MM.1S (cell line): ENCODE data around the gene DGKG.

ENCODE experiments used
- DNase-seq: peaks from one replicate; pipeline ENCODE4 v3.0.0-alpha.2; 2015
- H2AFZ ChIP-seq: fragments of 300-600 bp; sonication (generic); 2 replicates; pipeline ENCODE4 v1.6.0; 2016; ENCODE audit warnings: antibody characterized with exemption, low read length
- H3F3A ChIP-seq: fragments of 300-600 bp; sonication (generic); 2 replicates; pipeline ENCODE4 v1.6.1; 2016; ENCODE audit warnings: mild to moderate bottlenecking, antibody characterized with exemption, low read length, moderate library complexity, mixed read lengths; ENCODE audit not compliant: insufficient read depth
- H3K27ac ChIP-seq: fragments of 300-600 bp; sonication (generic); 2 replicates; pipeline ENCODE4 v1.5.1; 2016; ENCODE audit warnings: mild to moderate bottlenecking, low read length
- H3K27me3 ChIP-seq: fragments of 300-600 bp; sonication (generic); replicated peaks from 2 replicates; pipeline ENCODE4 v1.6.0; 2016; ENCODE audit warnings: low read length; ENCODE audit not compliant: insufficient read depth
- H3K36me3 ChIP-seq: fragments of 300-600 bp; sonication (generic); replicated peaks from 2 replicates; pipeline ENCODE4 v1.6.1; 2016; ENCODE audit warnings: mild to moderate bottlenecking, low read length, mixed read lengths; ENCODE audit not compliant: insufficient read depth
- H3K4me1 ChIP-seq: fragments of 300-600 bp; sonication (generic); 2 replicates; pipeline ENCODE4 v1.6.1; 2016; ENCODE audit warnings: low read length, mixed read lengths
- H3K4me2 ChIP-seq: fragments of 300-600 bp; sonication (generic); 2 replicates; pipeline ENCODE4 v1.6.0; 2016; ENCODE audit warnings: low read depth, low read length
- H3K4me3 ChIP-seq: fragments of 300-600 bp; sonication (generic); 2 replicates; pipeline ENCODE4 v1.5.1; 2016; ENCODE audit warnings: low read length, mixed read lengths
- H3K79me2 ChIP-seq: fragments of 300-600 bp; sonication (generic); 2 replicates; pipeline ENCODE4 v1.6.1; 2016; ENCODE audit warnings: mixed run types, low read length, mixed read lengths
- H3K9ac ChIP-seq: fragments of 300-600 bp; sonication (generic); 2 replicates; pipeline ENCODE4 v1.6.1; 2016; ENCODE audit warnings: low read length, mixed read lengths
- H3K9me2 ChIP-seq: fragments of 300-600 bp; sonication (generic); replicated peaks from 2 replicates; pipeline ENCODE4 v1.6.1; 2016; ENCODE audit warnings: mild to moderate bottlenecking, low read length, mixed read lengths; ENCODE audit not compliant: insufficient read depth
- H3K9me3 ChIP-seq: fragments of 300-600 bp; sonication (generic); replicated peaks from 2 replicates; pipeline ENCODE4 v1.6.1; 2016; ENCODE audit warnings: mild to moderate bottlenecking, low read length, mixed read lengths; ENCODE audit not compliant: insufficient read depth
- H4K20me1 ChIP-seq: fragments of 300-600 bp; sonication (generic); 2 replicates; pipeline ENCODE4 v1.6.1; 2016; ENCODE audit warnings: mild to moderate bottlenecking, low read length, moderate library complexity, mixed read lengths; ENCODE audit not compliant: insufficient read depth
- EZH2 ChIP-seq: fragments of 300-600 bp; sonication (generic); optimal IDR thresholded peaks from 2 replicates; pipeline ENCODE3; 2017; ENCODE audit warnings: low read depth, mild to moderate bottlenecking, antibody characterized with exemption, low read length, mixed read lengths
- EZH2phosphoT487 ChIP-seq: fragments of 300-600 bp; sonication (generic); IDR thresholded peaks from 2 replicates; pipeline ENCODE4 v1.6.1; 2018; ENCODE audit warnings: antibody characterized with exemption, low read length
- TF ChIP-seq, protein P1 (sequence below): fragments of 300-600 bp; sonication (generic); IDR thresholded peaks from 2 replicates; pipeline ENCODE4 v1.5.1; 2016; ENCODE audit warnings: antibody characterized with exemption, low read length, mixed read lengths

The DGKG gene

DNA sequence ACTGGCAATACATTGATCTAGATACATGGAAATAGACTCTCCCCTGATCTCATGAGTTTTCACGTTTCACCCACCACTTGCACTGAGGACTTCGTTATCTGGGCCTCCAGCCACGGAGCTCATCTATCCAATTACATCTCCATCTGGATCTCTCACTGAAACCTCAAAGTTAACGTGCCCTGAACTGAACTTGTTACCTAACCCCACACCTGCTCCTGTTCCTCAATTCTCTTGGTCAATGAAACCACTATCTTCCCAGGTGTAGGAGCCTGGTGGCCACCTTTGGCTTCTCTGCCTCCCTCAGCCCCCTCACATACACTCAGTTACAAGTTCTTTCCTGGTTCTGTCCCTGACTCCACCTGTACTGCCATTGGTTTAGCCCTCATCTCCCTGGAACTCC is 9.7 kb downstream of the DGKG start:
- TF ChIP-seq EZH2phosphoT487 = no peak
- TF ChIP-seq, protein P1, sequence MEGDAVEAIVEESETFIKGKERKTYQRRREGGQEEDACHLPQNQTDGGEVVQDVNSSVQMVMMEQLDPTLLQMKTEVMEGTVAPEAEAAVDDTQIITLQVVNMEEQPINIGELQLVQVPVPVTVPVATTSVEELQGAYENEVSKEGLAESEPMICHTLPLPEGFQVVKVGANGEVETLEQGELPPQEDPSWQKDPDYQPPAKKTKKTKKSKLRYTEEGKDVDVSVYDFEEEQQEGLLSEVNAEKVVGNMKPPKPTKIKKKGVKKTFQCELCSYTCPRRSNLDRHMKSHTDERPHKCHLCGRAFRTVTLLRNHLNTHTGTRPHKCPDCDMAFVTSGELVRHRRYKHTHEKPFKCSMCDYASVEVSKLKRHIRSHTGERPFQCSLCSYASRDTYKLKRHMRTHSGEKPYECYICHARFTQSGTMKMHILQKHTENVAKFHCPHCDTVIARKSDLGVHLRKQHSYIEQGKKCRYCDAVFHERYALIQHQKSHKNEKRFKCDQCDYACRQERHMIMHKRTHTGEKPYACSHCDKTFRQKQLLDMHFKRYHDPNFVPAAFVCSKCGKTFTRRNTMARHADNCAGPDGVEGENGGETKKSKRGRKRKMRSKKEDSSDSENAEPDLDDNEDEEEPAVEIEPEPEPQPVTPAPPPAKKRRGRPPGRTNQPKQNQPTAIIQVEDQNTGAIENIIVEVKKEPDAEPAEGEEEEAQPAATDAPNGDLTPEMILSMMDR = no peak
- Histone ChIP-seq H3K79me2 (no peaks in the 10 kb centered on the region), H3K9me2 (no peaks in the 10 kb centered on the region), H3K27ac (no peak overlapping the region), H3K9me3 (no peaks in the 10 kb centered on the region), H3K36me3 (no peaks in the 10 kb centered on the region), H3K4me2 (no peak overlapping the region), H3K9ac (no peak overlapping the region), H2AFZ (no peak overlapping the region), H3K4me3 (no peak overlapping the region), H3K27me3 (no peaks in the 10 kb centered on the region), H4K20me1 (no peaks in the 10 kb centered on the region), H3K4me1 (no peaks in the 10 kb centered on the region), H3F3A (no peaks in the 10 kb centered on the region)
- no peak for DNase-seq

DNA sequence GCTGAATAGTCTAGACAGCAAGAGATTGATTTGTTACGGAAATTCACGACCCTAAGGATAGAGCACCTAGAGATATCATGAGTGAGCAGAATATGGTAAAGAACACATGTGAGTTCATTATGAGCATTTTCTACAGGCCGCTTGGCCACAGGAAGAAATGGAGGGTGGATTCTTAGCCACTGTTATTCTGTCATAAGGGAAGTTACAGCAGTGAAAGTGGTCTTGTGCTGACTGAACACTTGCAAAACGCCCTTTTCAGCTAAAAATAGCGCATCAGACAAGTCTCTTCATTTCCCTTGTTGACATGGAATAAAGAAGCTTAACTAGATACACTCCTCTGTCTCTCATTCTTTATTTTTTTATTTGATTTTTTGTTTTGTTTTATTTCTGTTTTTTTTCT is 19.8 kb downstream of the DGKG start:
- TF ChIP-seq, protein P1 = no peak
- no peak for TF ChIP-seq EZH2
- no peak for TF ChIP-seq EZH2phosphoT487
- Histone ChIP-seq H3K4me1 (no peaks in the 10 kb centered on the region), H3K9ac (no peak overlapping the region)

DNA sequence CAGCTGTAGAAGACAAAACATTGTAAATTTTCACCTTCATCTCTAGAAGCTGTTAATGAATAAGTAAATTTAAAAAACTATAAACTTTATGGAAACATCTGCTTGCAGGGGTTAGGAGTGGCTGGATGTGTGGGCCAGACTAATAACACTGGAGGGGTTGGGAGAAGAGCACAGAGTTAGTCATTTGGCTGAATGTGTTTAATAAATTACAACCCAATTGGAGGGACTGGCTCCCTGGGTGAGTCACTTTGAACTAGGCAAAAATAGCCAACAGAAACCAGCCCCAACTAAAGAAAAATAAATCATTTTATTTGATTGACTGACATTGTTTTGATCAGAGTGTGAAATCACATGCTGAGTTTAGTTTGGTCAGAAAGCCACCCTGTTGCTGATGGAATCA is 21.8 kb downstream of the DGKG start:
- no peaks in the 10 kb centered on the region for H4K20me1 ChIP-seq
- no peaks in the 10 kb centered on the region for H3F3A ChIP-seq
- H3K4me1 ChIP-seq = no peaks in the 10 kb centered on the region
- H3K79me2 ChIP-seq = no peaks in the 10 kb centered on the region
- no peaks in the 10 kb centered on the region for H3K9me3 ChIP-seq
- no peak overlapping the region for H3K27ac ChIP-seq
- no peaks in the 10 kb centered on the region for H3K9me2 ChIP-seq
- H3K36me3 ChIP-seq = no peaks in the 10 kb centered on the region
- no peak overlapping the region for H3K4me2 ChIP-seq
- H3K4me3 ChIP-seq = no peak overlapping the region
- DNase-seq = no peak
- TF ChIP-seq, protein P1 = no peak
- TF ChIP-seq EZH2 (no peak), EZH2phosphoT487 (no peak)
- no peaks in the 10 kb centered on the region for H3K27me3 ChIP-seq
- H2AFZ ChIP-seq = no peak overlapping the region
- H3K9ac ChIP-seq = no peak overlapping the region

More for the DNA sequence above, 19.8 kb downstream of the DGKG start:
- no peak for DNase-seq
- H3K79me2 ChIP-seq = no peaks in the 10 kb centered on the region
- no peaks in the 10 kb centered on the region for H3F3A ChIP-seq
- H3K36me3 ChIP-seq = no peaks in the 10 kb centered on the region
- H3K4me3 ChIP-seq = no peak overlapping the region
- no peaks in the 10 kb centered on the region for H4K20me1 ChIP-seq
- no peaks in the 10 kb centered on the region for H3K9me3 ChIP-seq
- no peaks in the 10 kb centered on the region for H3K9me2 ChIP-seq
- H3K27me3 ChIP-seq = no peaks in the 10 kb centered on the region
- H2AFZ ChIP-seq = no peak overlapping the region
- H3K27ac ChIP-seq = no peak overlapping the region
- H3K4me2 ChIP-seq = no peak overlapping the region
